SK-N-SH treated with all-trans-retinoic acid at 6 μM for 48 hours (cell line): ENCODE measurements around the gene CRLF2.

Experiments
- ARNTL ChIP-seq: fragments of 450-650 bp; formaldehyde crosslinking; IDR thresholded peaks from 2 replicates; pipeline ENCODE4 v1.5.0; 2020; ENCODE audit warnings: low read depth, mild to moderate bottlenecking, moderate library complexity, borderline replicate concordance
- ESRRG ChIP-seq: fragments of 250-450 bp; sonication (Bioruptor Pico); IDR thresholded peaks from 2 replicates; pipeline ENCODE4 v1.6.1; 2021; ENCODE audit warnings: mild to moderate bottlenecking
- GLIS3 ChIP-seq: fragments of 250-450 bp; sonication (Bioruptor Pico); IDR thresholded peaks from 2 replicates; pipeline ENCODE4 v1.5.0; 2020; ENCODE audit warnings: mild to moderate bottlenecking, moderate library complexity
- ISL1 ChIP-seq: fragments of 250-450 bp; sonication (Bioruptor Pico); IDR thresholded peaks from 2 replicates; pipeline ENCODE4 v2.1.2; 2022; ENCODE audit warnings: mild to moderate bottlenecking, moderate library complexity
- OSR1 ChIP-seq: fragments of 250-450 bp; sonication (Bioruptor Pico); IDR thresholded peaks from 2 replicates; pipeline ENCODE4 v1.8.0; 2022; ENCODE audit warnings: moderate library complexity, mild to moderate bottlenecking, inconsistent platforms
- RARB ChIP-seq: fragments of 250-450 bp; sonication (Bioruptor Pico); IDR thresholded peaks from 2 replicates; pipeline ENCODE4 v1.8.0; 2021; ENCODE audit warnings: mild to moderate bottlenecking, moderate library complexity
- SNAI2 ChIP-seq: fragments of 250-450 bp; sonication (Bioruptor Pico); IDR thresholded peaks from 2 replicates; pipeline ENCODE4 v1.5.0; 2020; ENCODE audit warnings: mild to moderate bottlenecking, moderate library complexity
- TCF4 ChIP-seq: fragments of 250-450 bp; sonication (Bioruptor Pico); IDR thresholded peaks from 2 replicates; pipeline ENCODE4 v1.8.0; 2021; ENCODE audit warnings: mild to moderate bottlenecking, moderate library complexity, borderline replicate concordance
- ZC3H10 ChIP-seq: fragments of 250-450 bp; sonication (Bioruptor Pico); IDR thresholded peaks from 2 replicates; pipeline ENCODE4 v1.5.1; 2021; ENCODE audit warnings: mild to moderate bottlenecking, moderate library complexity
- ZFP30 ChIP-seq: fragments of 450-650 bp; formaldehyde crosslinking; IDR thresholded peaks from 2 replicates; pipeline ENCODE4 v1.5.0; 2022; ENCODE audit warnings: mild to moderate bottlenecking, moderate library complexity
- ZNF70 ChIP-seq: fragments of 450-650 bp; formaldehyde crosslinking; IDR thresholded peaks from 2 replicates; pipeline ENCODE4 v1.5.0; 2020; ENCODE audit warnings: mild to moderate bottlenecking, moderate library complexity
- ZNF8 ChIP-seq: fragments of 450-650 bp; formaldehyde crosslinking; IDR thresholded peaks from 2 replicates; pipeline ENCODE4 v1.5.0; 2020; ENCODE audit warnings: mild to moderate bottlenecking, moderate library complexity
- TF ChIP-seq, protein P1 (sequence below): fragments of 250-450 bp; sonication (Bioruptor Pico); IDR thresholded peaks from 2 replicates; pipeline ENCODE4 v1.5.1; 2020; ENCODE audit warnings: low read depth, mild to moderate bottlenecking, moderate library complexity
- TF ChIP-seq, protein P2 (sequence below): fragments of 250-450 bp; sonication (Bioruptor Pico); IDR thresholded peaks from 2 replicates; pipeline ENCODE4 v1.8.0; 2020; ENCODE audit warnings: mild to moderate bottlenecking, moderate library complexity, borderline replicate concordance

GRCh38 chrX:1196436-1196835 lies 16.0 kb downstream of the CRLF2 start:
- TF ChIP-seq ARNTL (CRISPR knock-in tag) (no peak), OSR1 (no peak), ESRRG (no peak), ZNF8 (no peak), RARB (no peak), ZFP30 (CRISPR knock-in tag) (no peak), ZC3H10 (CRISPR knock-in tag) (no peak), ISL1 (CRISPR knock-in tag) (no peak), SNAI2 (CRISPR knock-in tag) (no peak), GLIS3 (CRISPR knock-in tag) (no peak), ZNF70 (CRISPR knock-in tag) (no peak), TCF4 (CRISPR knock-in tag) (no peak)
- TF ChIP-seq, protein P1, sequence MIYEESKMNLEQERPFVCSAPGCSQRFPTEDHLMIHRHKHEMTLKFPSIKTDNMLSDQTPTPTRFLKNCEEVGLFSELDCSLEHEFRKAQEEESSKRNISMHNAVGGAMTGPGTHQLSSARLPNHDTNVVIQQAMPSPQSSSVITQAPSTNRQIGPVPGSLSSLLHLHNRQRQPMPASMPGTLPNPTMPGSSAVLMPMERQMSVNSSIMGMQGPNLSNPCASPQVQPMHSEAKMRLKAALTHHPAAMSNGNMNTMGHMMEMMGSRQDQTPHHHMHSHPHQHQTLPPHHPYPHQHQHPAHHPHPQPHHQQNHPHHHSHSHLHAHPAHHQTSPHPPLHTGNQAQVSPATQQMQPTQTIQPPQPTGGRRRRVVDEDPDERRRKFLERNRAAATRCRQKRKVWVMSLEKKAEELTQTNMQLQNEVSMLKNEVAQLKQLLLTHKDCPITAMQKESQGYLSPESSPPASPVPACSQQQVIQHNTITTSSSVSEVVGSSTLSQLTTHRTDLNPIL (CRISPR knock-in tag) = no peak
- TF ChIP-seq, protein P2, sequence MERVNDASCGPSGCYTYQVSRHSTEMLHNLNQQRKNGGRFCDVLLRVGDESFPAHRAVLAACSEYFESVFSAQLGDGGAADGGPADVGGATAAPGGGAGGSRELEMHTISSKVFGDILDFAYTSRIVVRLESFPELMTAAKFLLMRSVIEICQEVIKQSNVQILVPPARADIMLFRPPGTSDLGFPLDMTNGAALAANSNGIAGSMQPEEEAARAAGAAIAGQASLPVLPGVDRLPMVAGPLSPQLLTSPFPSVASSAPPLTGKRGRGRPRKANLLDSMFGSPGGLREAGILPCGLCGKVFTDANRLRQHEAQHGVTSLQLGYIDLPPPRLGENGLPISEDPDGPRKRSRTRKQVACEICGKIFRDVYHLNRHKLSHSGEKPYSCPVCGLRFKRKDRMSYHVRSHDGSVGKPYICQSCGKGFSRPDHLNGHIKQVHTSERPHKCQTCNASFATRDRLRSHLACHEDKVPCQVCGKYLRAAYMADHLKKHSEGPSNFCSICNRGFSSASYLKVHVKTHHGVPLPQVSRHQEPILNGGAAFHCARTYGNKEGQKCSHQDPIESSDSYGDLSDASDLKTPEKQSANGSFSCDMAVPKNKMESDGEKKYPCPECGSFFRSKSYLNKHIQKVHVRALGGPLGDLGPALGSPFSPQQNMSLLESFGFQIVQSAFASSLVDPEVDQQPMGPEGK = no peak
